Effector memory CD4-positive, alpha-beta T cell (primary cell): ENCODE results near the gene TBC1D16.

Experiments used
- DNase-seq, 3 donors: peaks; one replicate each; pipeline ENCODE4 v3.0.0-alpha.2; 2020
- H3K27ac ChIP-seq: 2 replicates; pipeline ENCODE4 v1.7.0; 2013; ENCODE audit warnings: mild to moderate bottlenecking, low read length, moderate library complexity; ENCODE audit not compliant: insufficient read depth, poor library complexity, severe bottlenecking
- H3K27me3 ChIP-seq: replicated peaks from 2 replicates; pipeline ENCODE4 v1.7.0; 2013; ENCODE audit warnings: mild to moderate bottlenecking, low read length; ENCODE audit not compliant: insufficient read depth, control insufficient read depth, poor library complexity, severe bottlenecking
- H3K36me3 ChIP-seq: 2 replicates; pipeline ENCODE4 v1.7.0; 2013; ENCODE audit warnings: mild to moderate bottlenecking, low read length, moderate library complexity; ENCODE audit not compliant: control insufficient read depth, insufficient read depth
- H3K4me1 ChIP-seq: 2 replicates; pipeline ENCODE4 v1.7.0; 2013; ENCODE audit warnings: low read length, mild to moderate bottlenecking; ENCODE audit not compliant: control insufficient read depth, insufficient read depth, poor library complexity, severe bottlenecking
- H3K4me3 ChIP-seq: 2 replicates; pipeline ENCODE4 v1.7.0; 2013; ENCODE audit warnings: low read length, low read depth, mild to moderate bottlenecking; ENCODE audit not compliant: insufficient read depth, poor library complexity, severe bottlenecking
- H3K9me3 ChIP-seq: 2 replicates; pipeline ENCODE4 v1.7.0; 2013; ENCODE audit warnings: mild to moderate bottlenecking, low read length, moderate library complexity; ENCODE audit not compliant: control insufficient read depth

Gene TBC1D16

GRCh38 chr17:79888811-79889634 is 146.6 kb downstream of the TBC1D16 start:
- no peak overlapping the region for H3K27ac ChIP-seq
- no peaks in the 10 kb centered on the region for H3K4me1 ChIP-seq
- no peak for DNase-seq
- H3K4me3 ChIP-seq = no peak overlapping the region
- H3K9me3 ChIP-seq = no peaks in the 10 kb centered on the region
- no peaks in the 10 kb centered on the region for H3K36me3 ChIP-seq
- peaks cover 3% of the 10 kb centered on the region for H3K27me3 ChIP-seq

GRCh38 chr17:79888009-79888540 is 147.6 kb downstream of the TBC1D16 start:
- H3K27ac ChIP-seq = no peak overlapping the region
- no peaks in the 10 kb centered on the region for H3K9me3 ChIP-seq
- DNase-seq = no peak
- peaks cover 3% of the 10 kb centered on the region for H3K27me3 ChIP-seq
- no peaks in the 10 kb centered on the region for H3K4me1 ChIP-seq
- no peaks in the 10 kb centered on the region for H3K36me3 ChIP-seq
- no peak overlapping the region for H3K4me3 ChIP-seq

- Histone ChIP-seq H3K4me3 (no peak overlapping the region), H3K36me3 (no peaks in the 10 kb centered on the region), H3K27ac (no peak overlapping the region), H3K9me3 (no peaks in the 10 kb centered on the region), H3K4me1 (no peaks in the 10 kb centered on the region), H3K27me3 (peaks cover 3% of the 10 kb centered on the region)
- DNase-seq = no peak
These were observed 148.2 kb downstream of the TBC1D16 start for GRCh38 chr17:79887451-79887991.

GRCh38 chr17:79883202-79883601 is 152.5 kb downstream of the TBC1D16 start:
- H3K27me3 ChIP-seq = peaks cover 3% of the 10 kb centered on the region
- no peaks in the 10 kb centered on the region for H3K4me1 ChIP-seq
- no peak overlapping the region for H3K4me3 ChIP-seq
- no peak for DNase-seq
- no peaks in the 10 kb centered on the region for H3K9me3 ChIP-seq
- no peak overlapping the region for H3K27ac ChIP-seq
- no peaks in the 10 kb centered on the region for H3K36me3 ChIP-seq
